Measurements from ENCODE around the gene NME4.

Gene NME4

DNA sequence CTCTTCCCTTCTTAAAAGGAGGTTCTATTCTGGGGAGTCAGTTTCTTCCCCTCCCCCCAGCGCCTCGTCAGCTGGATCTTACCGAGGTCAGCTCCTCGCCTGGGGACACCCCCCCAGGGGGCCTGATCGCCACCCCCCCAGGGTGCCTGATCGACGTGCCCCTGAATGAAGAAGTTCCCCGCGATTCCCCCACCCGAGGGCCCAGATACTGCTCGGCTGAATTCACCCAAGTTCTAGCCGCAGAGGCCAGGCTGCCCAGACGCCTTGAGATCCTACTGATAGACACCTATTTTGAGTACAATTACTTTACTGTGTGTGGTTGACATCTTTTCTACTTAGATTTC is 29.9 kb downstream of the NME4 start:
- DNase-seq (ENCODE audit: low spot score), result no peak

- no peak for DNase-seq (ENCODE audit: low spot score)
Measured at GRCh38 chr16:427250-427649, 30.3 kb downstream of the NME4 start.

DNA sequence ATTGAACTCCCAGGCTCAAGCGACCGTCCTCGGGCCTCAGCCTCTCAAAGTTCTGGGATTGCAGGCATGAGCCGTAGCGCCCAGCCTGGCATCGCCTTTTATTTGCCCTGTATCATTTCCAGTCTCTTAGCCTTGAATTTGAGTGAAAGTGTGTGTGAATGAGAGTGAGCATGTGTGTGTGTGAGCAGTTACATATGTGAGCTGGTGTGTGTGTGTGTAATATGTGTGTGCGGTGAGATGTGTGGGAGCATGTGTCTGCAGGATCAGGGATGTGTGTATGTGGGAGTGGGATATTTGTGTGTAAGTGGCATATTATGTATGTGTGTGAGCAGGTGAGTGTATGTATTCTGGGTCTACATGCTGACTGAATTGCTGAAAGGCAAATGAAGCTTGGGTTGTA is 33.9 kb downstream of the NME4 start:
- DNase-seq (ENCODE audit: low spot score), result no peak

- no peak for DNase-seq (ENCODE audit: low spot score)
Measured at GRCh38 chr16:440627-441026, 43.6 kb downstream of the NME4 start.

DNA sequence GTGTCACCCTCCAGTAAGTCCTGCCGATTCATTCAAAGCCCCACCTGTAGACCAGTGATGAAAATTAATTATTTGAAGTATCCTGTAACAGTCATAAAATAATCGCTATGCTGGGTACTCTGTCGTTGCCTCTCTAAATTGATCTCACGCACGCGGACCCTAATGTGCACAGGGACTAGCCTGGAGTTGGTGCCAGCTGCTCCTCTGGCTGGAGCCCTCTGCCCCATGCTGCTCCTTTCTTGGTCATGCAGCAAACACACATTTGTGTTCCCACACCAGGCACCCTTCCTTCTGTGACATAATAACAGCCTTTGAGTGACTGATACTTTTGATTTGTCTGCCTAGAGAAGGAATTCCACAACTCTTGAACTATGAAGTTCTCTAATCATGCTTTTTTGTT is 44.4 kb downstream of the NME4 start:
- DNase-seq (ENCODE audit: low spot score), result no peak

GRCh38 chr16:442976-443375 is 46.0 kb downstream of the NME4 start:
- DNase-seq (ENCODE audit: low spot score), result no peak

GRCh38 chr16:444027-444426 is 47.0 kb downstream of the NME4 start:
- no peak for DNase-seq (ENCODE audit: low spot score)

DNA sequence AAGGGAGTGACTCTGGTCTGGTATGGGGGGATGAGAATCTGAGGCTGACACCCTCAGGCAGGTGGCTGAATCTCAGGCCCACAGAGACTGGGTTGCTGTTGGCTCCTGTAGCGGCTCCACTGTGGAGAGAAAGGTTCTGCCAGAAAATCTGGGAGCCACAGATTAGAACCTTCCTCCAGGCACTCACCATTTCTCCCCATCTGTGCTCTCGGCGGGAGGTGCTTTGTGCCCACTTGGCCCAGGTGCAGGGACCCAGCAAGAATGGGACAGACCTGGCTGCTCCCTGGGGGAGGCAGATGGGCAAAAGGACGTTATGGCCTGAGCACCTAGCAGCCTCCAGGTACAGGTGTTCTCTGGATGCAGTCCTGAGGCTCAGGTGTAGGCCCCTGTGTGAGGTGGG is 48.6 kb downstream of the NME4 start:
- no peak for DNase-seq (ENCODE audit: low spot score)

All from AG20443 (cell line).